Spleen (tissue), 13 donors: ENCODE measurements around the gene CASR. TPM values are rescaled to one million over a fixed set of nuclear protein-coding genes. Genes with fewer than 3 reads are reported as not detected.

Experiments
- DNase-seq: peaks from one replicate; pipeline ENCODE4 v3.0.0-alpha.2; 2020
- H3K27ac ChIP-seq, 8 donors: fragments of 200-600 bp; sonication (generic) in 7 of 8; 1 replicate in 4 of 8; 2 replicates in 4 of 8; pipeline versions ENCODE4 v1.5.0 to v1.8.0; 2016 to 2021; ENCODE audit warnings: inconsistent platforms in 4 of 8, mild to moderate bottlenecking in 4 of 8, moderate library complexity in 1 of 8
- H3K27me3 ChIP-seq, 7 donors: fragments of 200-600 bp; sonication (generic) in 6 of 7; replicated peaks in 1 of 7; 1 replicate in 4 of 7; 2 replicates in 3 of 7; pipeline versions ENCODE4 v1.5.0 to v1.8.0; 2016 to 2021; ENCODE audit warnings: inconsistent platforms in 3 of 7, mild to moderate bottlenecking in 1 of 7
- H3K36me3 ChIP-seq, 6 donors: fragments of 200-600 bp; sonication (generic) in 5 of 6; 1 replicate in 4 of 6; 2 replicates in 2 of 6; pipeline versions ENCODE4 v1.5.0 to v1.8.0; 2016 to 2021; ENCODE audit warnings: inconsistent platforms in 2 of 6
- H3K4me1 ChIP-seq, 6 donors: fragments of 200-600 bp; sonication (generic) in 5 of 6; 1 replicate in 3 of 6; 2 replicates in 3 of 6; pipeline versions ENCODE4 v1.5.0 to v1.8.0; 2016 to 2021; ENCODE audit warnings: inconsistent platforms in 3 of 6
- H3K4me3 ChIP-seq, 8 donors: fragments of 200-600 bp; sonication (generic) in 7 of 8; 1 replicate in 4 of 8; 2 replicates in 4 of 8; pipeline versions ENCODE4 v1.5.0 to v1.8.0; 2016 to 2021; ENCODE audit warnings: inconsistent platforms in 4 of 8, mild to moderate bottlenecking in 4 of 8, moderate library complexity in 2 of 8
- H3K9me3 ChIP-seq, 8 donors: fragments of 200-600 bp; sonication (generic) in 7 of 8; 1 replicate in 4 of 8; 2 replicates in 4 of 8; pipeline versions ENCODE4 v1.5.0 to v1.8.0; 2016 to 2021; ENCODE audit warnings: inconsistent platforms in 4 of 8
- POLR2A ChIP-seq, 3 donors: fragments of 450-650 bp; IDR thresholded peaks; one replicate each; pipeline ENCODE4 v1.5.1; 2017; ENCODE audit warnings: antibody characterized with exemption in 3 of 3, mild to moderate bottlenecking in 1 of 3
- POLR2AphosphoS5 ChIP-seq, 3 donors: sonication (generic); formaldehyde crosslinking; IDR thresholded peaks; one replicate each; pipeline ENCODE4 v1.5.1; 2017; ENCODE audit warnings: antibody characterized with exemption in 3 of 3
- WGBS, 5 donors: extraction: QIAGEN DNeasy Blood & Tissue Kit in 3 of 5; methylation state at CpG; one replicate each; pipeline versions ENCODE4 v1.1.5 to v1.1.7; 2013 to 2018; 5-methylcytosine and 5-hydroxymethylcytosine counted together
- intact Hi-C: fragments of 100-400 bp; cut with DNase I; formaldehyde crosslinking; loops from one replicate; pipeline ENCODE4 v1.15.0; 2023; ENCODE audit warnings: low total_unique reads
- long read RNA-seq, 2 donors: transcript quantifications; one replicate each; lab custom pipeline, GENCODE V29; 2026
- polyA plus RNA-seq, 3 donors: library from polyadenylated mRNA; stranded (reverse); fragments of 200-250 nt; gene quantifications; one replicate each; pipeline ENCODE4 v1.2.1, GENCODE V29; 2013
- total RNA-seq, 7 donors: library from RNA; depleted of rRNA in 3 of 7; stranded (reverse); fragments of >200 nt in 3 of 7; fragmentation: NEBNext Ultra II Directional in 4 of 7; extraction: Animal tissue kit (Norgen Biotek cat#: 25700) in 4 of 7; gene quantifications; one replicate each; pipeline versions ENCODE4 v1.1.0 to v1.2.1, GENCODE V29; 2016 to 2021
- TF ChIP-seq, protein P1 (sequence below), 11 experiments: fragments of 200-600 bp in 7 of 11; fragments of 450-650 bp in 4 of 11; sonication (generic) in 4 of 11; IDR thresholded peaks in 8 of 11; conservative IDR thresholded peaks in 3 of 11; 1 replicate in 7 of 11; 2 replicates in 4 of 11; pipeline versions ENCODE4 v1.4.0 to v1.8.0; 2016 to 2021; ENCODE audit warnings: antibody characterized with exemption in 11 of 11, inconsistent platforms in 4 of 11, mild to moderate bottlenecking in 1 of 11
- donor health status: healthy with polysubstance abuse.
- donor health status: DM: no; HTN: no; CAD: no; lungs with moderate emphysema.
- donor health status: DM: no; HTN: no; CAD: no.
- donor health status: Bipolar disorder and iron deficiency.
- donor health status: healthy.
- donor health status: DM: no; HTN: no; CAD: no.
- donor health status: DM: yes; HTN: yes; CAD: no.

Gene CASR, protein sequence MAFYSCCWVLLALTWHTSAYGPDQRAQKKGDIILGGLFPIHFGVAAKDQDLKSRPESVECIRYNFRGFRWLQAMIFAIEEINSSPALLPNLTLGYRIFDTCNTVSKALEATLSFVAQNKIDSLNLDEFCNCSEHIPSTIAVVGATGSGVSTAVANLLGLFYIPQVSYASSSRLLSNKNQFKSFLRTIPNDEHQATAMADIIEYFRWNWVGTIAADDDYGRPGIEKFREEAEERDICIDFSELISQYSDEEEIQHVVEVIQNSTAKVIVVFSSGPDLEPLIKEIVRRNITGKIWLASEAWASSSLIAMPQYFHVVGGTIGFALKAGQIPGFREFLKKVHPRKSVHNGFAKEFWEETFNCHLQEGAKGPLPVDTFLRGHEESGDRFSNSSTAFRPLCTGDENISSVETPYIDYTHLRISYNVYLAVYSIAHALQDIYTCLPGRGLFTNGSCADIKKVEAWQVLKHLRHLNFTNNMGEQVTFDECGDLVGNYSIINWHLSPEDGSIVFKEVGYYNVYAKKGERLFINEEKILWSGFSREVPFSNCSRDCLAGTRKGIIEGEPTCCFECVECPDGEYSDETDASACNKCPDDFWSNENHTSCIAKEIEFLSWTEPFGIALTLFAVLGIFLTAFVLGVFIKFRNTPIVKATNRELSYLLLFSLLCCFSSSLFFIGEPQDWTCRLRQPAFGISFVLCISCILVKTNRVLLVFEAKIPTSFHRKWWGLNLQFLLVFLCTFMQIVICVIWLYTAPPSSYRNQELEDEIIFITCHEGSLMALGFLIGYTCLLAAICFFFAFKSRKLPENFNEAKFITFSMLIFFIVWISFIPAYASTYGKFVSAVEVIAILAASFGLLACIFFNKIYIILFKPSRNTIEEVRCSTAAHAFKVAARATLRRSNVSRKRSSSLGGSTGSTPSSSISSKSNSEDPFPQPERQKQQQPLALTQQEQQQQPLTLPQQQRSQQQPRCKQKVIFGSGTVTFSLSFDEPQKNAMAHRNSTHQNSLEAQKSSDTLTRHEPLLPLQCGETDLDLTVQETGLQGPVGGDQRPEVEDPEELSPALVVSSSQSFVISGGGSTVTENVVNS
- total RNA-seq = 1 to 10 TPM in 2 of 7 donors, under 1 TPM in 5; 0.13 to 4.3 (median 0.23) TPM
- polyA plus RNA-seq = under 1 TPM; 0.08 to 0.42 (median 0.13) TPM
- long read RNA-seq, donor 1 = 0 reads
- long read RNA-seq, donor 2, full-length matches to known transcripts = 1 of 1 reads
- long read RNA-seq, donor 2, partial matches to known transcripts = 0 of 1 reads
- long read RNA-seq, donor 2, other reads (novel, unspliced or antisense) = 0 of 1 reads

DNA sequence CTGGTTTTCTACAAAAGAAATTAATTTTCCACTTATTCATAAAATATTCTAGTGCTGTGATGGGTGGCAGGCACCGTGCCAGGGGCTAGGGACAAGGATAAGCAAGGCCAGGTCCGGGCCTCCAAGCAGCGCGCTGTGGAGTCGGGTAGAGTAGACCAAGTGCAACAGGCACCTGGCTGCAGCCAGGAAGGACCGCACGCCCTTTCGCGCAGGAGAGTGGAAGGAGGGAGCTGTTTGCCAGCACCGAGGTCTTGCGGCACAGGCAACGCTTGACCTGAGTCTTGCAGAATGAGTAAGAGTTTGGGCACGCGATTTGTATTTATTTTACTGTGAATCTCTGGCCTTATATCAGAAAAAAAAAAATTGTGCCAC, at the start of gene CASR:
CASR (plus strand) TSS at position 148 of the 372 bp plus-strand sequence. CDS start 70,522 bp downstream, outside the sequence.
- peak within 1 kb of the TSS in 7 of 8 donors; percentile 20 to 63 (median 26) for H3K4me3 ChIP-seq

GRCh38 chr3:122146466-122146865, 37.0 kb upstream of the CASR start:
- Histone ChIP-seq H3K27me3 (no peaks in the 10 kb centered on the region), H3K4me3 (no peak overlapping the region), H3K9me3 (peaks cover 0 to 15% (median 6%) of the 10 kb centered on the region in 8 donors), H3K36me3 (no peaks in the 10 kb centered on the region), H3K4me1 (no peaks in the 10 kb centered on the region), H3K27ac (no peak overlapping the region)
- DNase-seq = no peak
- intact Hi-C loops = no loop called here
- TF ChIP-seq POLR2AphosphoS5 (IDR thresholded peaks at IDR 0.05) (no peak), POLR2A (IDR thresholded peaks at IDR 0.05) (no peak)
- TF ChIP-seq, protein P1, sequence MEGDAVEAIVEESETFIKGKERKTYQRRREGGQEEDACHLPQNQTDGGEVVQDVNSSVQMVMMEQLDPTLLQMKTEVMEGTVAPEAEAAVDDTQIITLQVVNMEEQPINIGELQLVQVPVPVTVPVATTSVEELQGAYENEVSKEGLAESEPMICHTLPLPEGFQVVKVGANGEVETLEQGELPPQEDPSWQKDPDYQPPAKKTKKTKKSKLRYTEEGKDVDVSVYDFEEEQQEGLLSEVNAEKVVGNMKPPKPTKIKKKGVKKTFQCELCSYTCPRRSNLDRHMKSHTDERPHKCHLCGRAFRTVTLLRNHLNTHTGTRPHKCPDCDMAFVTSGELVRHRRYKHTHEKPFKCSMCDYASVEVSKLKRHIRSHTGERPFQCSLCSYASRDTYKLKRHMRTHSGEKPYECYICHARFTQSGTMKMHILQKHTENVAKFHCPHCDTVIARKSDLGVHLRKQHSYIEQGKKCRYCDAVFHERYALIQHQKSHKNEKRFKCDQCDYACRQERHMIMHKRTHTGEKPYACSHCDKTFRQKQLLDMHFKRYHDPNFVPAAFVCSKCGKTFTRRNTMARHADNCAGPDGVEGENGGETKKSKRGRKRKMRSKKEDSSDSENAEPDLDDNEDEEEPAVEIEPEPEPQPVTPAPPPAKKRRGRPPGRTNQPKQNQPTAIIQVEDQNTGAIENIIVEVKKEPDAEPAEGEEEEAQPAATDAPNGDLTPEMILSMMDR (IDR thresholded peaks at IDR 0.05 in 8 of 11, conservative IDR thresholded peaks at IDR 0.05 in 3 of 11) = no peak
- WGBS, 5 donors = 70 to 85% (median 78%) methylated on average over 3 of the region's 3 CpGs

More for the DNA sequence above, at the start of gene CASR:
- no peaks in the 10 kb centered on the region for H3K36me3 ChIP-seq
- peaks cover 0 to 61% (median 26%) of the 10 kb centered on the region in 7 donors for H3K27me3 ChIP-seq
- peak; percentile 68 for DNase-seq
- H3K4me1 ChIP-seq = peaks cover 4 to 16% (median 14%) of the 10 kb centered on the region in 6 donors
- intact Hi-C loops = no loop called here
- peaks cover 0 to 2% (median 0%) of the 10 kb centered on the region in 8 donors for H3K9me3 ChIP-seq
- no peak for TF ChIP-seq POLR2A (IDR thresholded peaks at IDR 0.05)
- TF ChIP-seq, protein P1 (IDR thresholded peaks at IDR 0.05 in 8 of 11, conservative IDR thresholded peaks at IDR 0.05 in 3 of 11) = no peak
- no peak within 1 kb of the TSS for H3K27ac ChIP-seq
- 9 to 24% (median 16%) methylated on average over 14 of the region's 14 CpGs for WGBS, 5 donors

- H3K27me3 ChIP-seq = no peaks in the 10 kb centered on the region
- H3K9me3 ChIP-seq = peaks cover 0 to 20% (median 12%) of the 10 kb centered on the region in 8 donors
- WGBS, 5 donors = 70 to 84% (median 81%) methylated on average over 2 of the region's 2 CpGs
- no peak for TF ChIP-seq POLR2A (IDR thresholded peaks at IDR 0.05)
- no peak for TF ChIP-seq POLR2AphosphoS5 (IDR thresholded peaks at IDR 0.05)
- TF ChIP-seq, protein P1 (IDR thresholded peaks at IDR 0.05 in 8 of 11, conservative IDR thresholded peaks at IDR 0.05 in 3 of 11) = no peak
- H3K36me3 ChIP-seq = no peaks in the 10 kb centered on the region
- DNase-seq = no peak
- no peaks in the 10 kb centered on the region for H3K4me1 ChIP-seq
- intact Hi-C loops = no loop called here
- H3K27ac ChIP-seq = no peak overlapping the region
- H3K4me3 ChIP-seq = no peak overlapping the region
Observed at GRCh38 chr3:122148941-122149627, 34.4 kb upstream of the CASR start.
